ENCODE measurements around the gene PALLD. TPM values are rescaled to one million over a fixed set of nuclear protein-coding genes. Genes with fewer than 3 reads are reported as not detected.

PALLD gene
- total RNA-seq, 1 donor from 2014 or later: 69.2 TPM

GRCh38 chr4:168623484-168623883 lies 126.6 kb downstream of the PALLD start:
- no peak for TF ChIP-seq CTCF (IDR thresholded peaks at IDR 0.05; ENCODE audit: insufficient read depth, low read length, severe bottlenecking)
- DNase-seq (ENCODE audit: low read depth) (no peak), FAIRE-seq (no peak)

GRCh38 chr4:168628251-168628650 lies 131.4 kb downstream of the PALLD start:
- DNase-seq (ENCODE audit: low read depth) (no peak), FAIRE-seq (peak; percentile 79)
- Histone ChIP-seq H3K4me3 (ENCODE audit: low read depth, low read length) (no peak overlapping the region), H3K27me3 (ENCODE audit: control insufficient read depth, insufficient read depth, low read length) (no peaks in the 10 kb centered on the region), H3K36me3 (ENCODE audit: control insufficient read depth, insufficient read depth, low read length) (no peaks in the 10 kb centered on the region)
- TF ChIP-seq CTCF (IDR thresholded peaks at IDR 0.05; ENCODE audit: insufficient read depth, low read length, severe bottlenecking): no peak

More at GRCh38 chr4:168623484-168623883, 126.6 kb downstream of the PALLD start:
- no peaks in the 10 kb centered on the region for H3K36me3 ChIP-seq (ENCODE audit: control insufficient read depth, insufficient read depth, low read length)
- H3K27me3 ChIP-seq (ENCODE audit: control insufficient read depth, insufficient read depth, low read length): no peaks in the 10 kb centered on the region
- no peak overlapping the region for H3K4me3 ChIP-seq (ENCODE audit: low read depth, low read length)

- Histone ChIP-seq H3K4me3 (ENCODE audit: low read depth, low read length) (no peak overlapping the region), H3K36me3 (ENCODE audit: control insufficient read depth, insufficient read depth, low read length) (no peaks in the 10 kb centered on the region), H3K27me3 (ENCODE audit: control insufficient read depth, insufficient read depth, low read length) (no peaks in the 10 kb centered on the region)
- DNase-seq (ENCODE audit: low read depth) (no peak), FAIRE-seq (no peak)
- TF ChIP-seq CTCF (IDR thresholded peaks at IDR 0.05; ENCODE audit: insufficient read depth, low read length, severe bottlenecking): no peak
Observed at GRCh38 chr4:168629566-168629965, 132.7 kb downstream of the PALLD start.

GRCh38 chr4:168630445-168631187 lies 133.8 kb downstream of the PALLD start:
- H3K4me3 ChIP-seq (ENCODE audit: low read depth, low read length): peak overlapping the region; percentile 47
- peak; percentile 91 for DNase-seq (ENCODE audit: low read depth)
- no peaks in the 10 kb centered on the region for H3K36me3 ChIP-seq (ENCODE audit: control insufficient read depth, insufficient read depth, low read length)
- FAIRE-seq: no peak
- TF ChIP-seq CTCF (IDR thresholded peaks at IDR 0.05; ENCODE audit: insufficient read depth, low read length, severe bottlenecking): no peak
- H3K27me3 ChIP-seq (ENCODE audit: control insufficient read depth, insufficient read depth, low read length): no peaks in the 10 kb centered on the region

GRCh38 chr4:168631241-168632162 lies 134.7 kb downstream of the PALLD start:
- Histone ChIP-seq H3K4me3 (ENCODE audit: low read depth, low read length) (peak overlapping the region; percentile 47), H3K27me3 (ENCODE audit: control insufficient read depth, insufficient read depth, low read length) (no peaks in the 10 kb centered on the region), H3K36me3 (ENCODE audit: control insufficient read depth, insufficient read depth, low read length) (no peaks in the 10 kb centered on the region)
- DNase-seq (ENCODE audit: low read depth): peak; percentile 33
- FAIRE-seq: no peak
- TF ChIP-seq CTCF (IDR thresholded peaks at IDR 0.05; ENCODE audit: insufficient read depth, low read length, severe bottlenecking): peak; percentile 54
